DND-41 (cell line): ENCODE data around the gene CCDC78.

ENCODE experiments used
- ATAC-seq: fragments of 200-7000 bp; cut with Tn5 transposase; 3 replicates; pipeline ENCODE4 v1.9.1; 2021; ENCODE audit warnings: low read depth; ENCODE audit not compliant: insufficient read depth
- DNase-seq: peaks from one replicate; pipeline ENCODE4 v3.0.0-alpha.2; 2020
- H2AFZ ChIP-seq: 2 replicates; pipeline ENCODE4 v1.6.0; 2012; ENCODE audit warnings: low read depth, low read length
- H3K27ac ChIP-seq: 2 replicates; pipeline ENCODE4 v1.5.1; 2012; ENCODE audit warnings: low read length, inconsistent platforms
- H3K27me3 ChIP-seq: fragments of 200-600 bp; sonication (generic); 2 replicates; pipeline ENCODE4 v1.6.0; 2012; ENCODE audit warnings: low read length, mild to moderate bottlenecking, inconsistent platforms; ENCODE audit not compliant: insufficient read depth, poor library complexity
- H3K36me3 ChIP-seq: 2 replicates; pipeline ENCODE4 v1.5.1; 2012; ENCODE audit warnings: low read length, inconsistent platforms; ENCODE audit not compliant: insufficient read depth
- H3K4me1 ChIP-seq: 2 replicates; pipeline ENCODE4 v1.5.1; 2012; ENCODE audit warnings: mild to moderate bottlenecking, low read length; ENCODE audit not compliant: insufficient read depth
- H3K4me2 ChIP-seq: 2 replicates; pipeline ENCODE4 v1.6.0; 2012; ENCODE audit warnings: mild to moderate bottlenecking, moderate library complexity, low read length, inconsistent platforms; ENCODE audit not compliant: insufficient read depth
- H3K4me3 ChIP-seq, 2 experiments: fragments of 200-600 bp in 1 of 2; shearing (Covaris generic) in 1 of 2; 2 replicates each; pipeline ENCODE4 v1.5.1; 2012 to 2016; ENCODE audit warnings: inconsistent platforms in 2 of 2, low read length in 2 of 2, mild to moderate bottlenecking in 2 of 2, low read depth in 1 of 2, moderate library complexity in 1 of 2
- H3K79me2 ChIP-seq: 2 replicates; pipeline ENCODE4 v1.6.0; 2012; ENCODE audit warnings: low read length, inconsistent platforms; ENCODE audit not compliant: insufficient read depth
- H3K9ac ChIP-seq: 2 replicates; pipeline ENCODE4 v1.6.0; 2012; ENCODE audit warnings: low read depth, mild to moderate bottlenecking, inconsistent platforms, low read length, moderate library complexity
- H3K9me3 ChIP-seq: 2 replicates; pipeline ENCODE4 v1.5.1; 2012; ENCODE audit warnings: low read length, moderate library complexity, mild to moderate bottlenecking, inconsistent platforms; ENCODE audit not compliant: insufficient read depth, severe bottlenecking
- H4K20me1 ChIP-seq: 2 replicates; pipeline ENCODE4 v1.6.0; 2012; ENCODE audit warnings: low read length; ENCODE audit not compliant: insufficient read depth
- CTCF ChIP-seq: IDR thresholded peaks from 2 replicates; pipeline ENCODE4 v1.5.1; 2012; ENCODE audit warnings: borderline replicate concordance, low read length, moderate library complexity, mild to moderate bottlenecking; ENCODE audit not compliant: poor library complexity, severe bottlenecking; ENCODE audit errors: extremely low read depth
- EZH2 ChIP-seq: IDR thresholded peaks from 3 replicates; pipeline ENCODE4 v1.6.1; 2012; ENCODE audit warnings: borderline replicate concordance, low read depth, mild to moderate bottlenecking, moderate library complexity, low read length, inconsistent platforms; ENCODE audit not compliant: severe bottlenecking

CCDC78 gene

DNA sequence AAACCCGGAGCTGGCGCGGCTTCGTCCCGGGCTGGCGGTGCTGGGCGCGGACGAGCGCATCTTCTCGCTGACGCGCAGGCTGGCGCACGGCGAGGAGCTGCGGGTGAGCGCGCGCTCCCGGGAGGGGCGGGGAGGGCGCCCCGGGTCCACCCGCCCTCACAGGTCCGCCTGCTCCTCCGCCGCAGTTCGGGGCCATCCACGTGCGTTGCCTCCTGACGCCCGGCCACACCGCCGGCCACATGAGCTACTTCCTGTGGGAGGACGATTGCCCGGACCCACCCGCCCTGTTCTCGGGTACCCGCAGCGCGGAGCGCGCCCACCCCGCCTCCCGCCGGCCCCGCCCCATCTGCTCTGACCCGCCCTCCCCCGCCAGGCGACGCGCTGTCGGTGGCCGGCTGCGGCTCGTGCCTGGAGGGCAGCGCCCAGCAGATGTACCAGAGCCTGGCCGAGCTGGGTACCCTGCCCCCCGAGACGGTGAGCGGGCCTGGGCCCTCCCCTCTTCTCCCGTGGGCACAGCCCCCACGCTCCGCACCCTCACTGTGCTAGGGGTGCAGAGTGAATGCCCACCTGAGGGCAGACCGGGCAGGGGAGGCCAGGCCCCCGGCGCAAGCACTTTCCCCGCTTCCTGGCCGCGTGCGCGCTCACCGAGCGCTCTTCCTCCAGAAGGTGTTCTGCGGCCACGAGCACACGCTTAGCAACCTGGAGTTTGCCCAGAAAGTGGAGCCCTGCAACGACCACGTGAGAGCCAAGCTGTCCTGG is 2.1 kb upstream of the CCDC78 start:
- peaks cover 14% of the 10 kb centered on the region for H3K4me1 ChIP-seq
- no peak overlapping the region for H3K27ac ChIP-seq

GRCh38 chr16:727291-727977 is 1.2 kb upstream of the CCDC78 start:
- no peaks in the 10 kb centered on the region for H3K79me2 ChIP-seq
- H3K4me2 ChIP-seq, result peak overlapping the region; percentile 93
- H3K36me3 ChIP-seq, result peaks cover 20% of the 10 kb centered on the region
- peak overlapping the region; percentile 45; the same call in 1 of the 2 replicates for H3K27ac ChIP-seq
- H3K9me3 ChIP-seq, result no peaks in the 10 kb centered on the region
- no peak for DNase-seq
- peaks cover 14% of the 10 kb centered on the region for H3K4me1 ChIP-seq
- no peak for TF ChIP-seq CTCF
- no peak for TF ChIP-seq EZH2
- H3K4me3 ChIP-seq, result peak overlapping the region; percentile 27 to 72; a peak in 3 of 4 replicates
- peak overlapping the region; percentile 66 for H2AFZ ChIP-seq
- H3K27me3 ChIP-seq, result no peaks in the 10 kb centered on the region
- H3K9ac ChIP-seq, result peak overlapping the region; percentile 65
- peaks cover 24% of the 10 kb centered on the region for H4K20me1 ChIP-seq
- ATAC-seq, result no peak

More for the DNA sequence above, 2.1 kb upstream of the CCDC78 start:
- Histone ChIP-seq H3K36me3 (peaks cover 29% of the 10 kb centered on the region), H3K4me3 (no peak overlapping the region), H4K20me1 (peaks cover 27% of the 10 kb centered on the region), H3K4me2 (peak overlapping the region; percentile 93; the same call in 1 of the 2 replicates), H3K9me3 (no peaks in the 10 kb centered on the region), H2AFZ (no peak overlapping the region), H3K27me3 (no peaks in the 10 kb centered on the region), H3K79me2 (no peaks in the 10 kb centered on the region), H3K9ac (no peak overlapping the region)
- no peak for TF ChIP-seq EZH2
- no peak for TF ChIP-seq CTCF
- ATAC-seq (no peak), DNase-seq (no peak)

GRCh38 chr16:726188-726437 is 130 bp downstream of the CCDC78 start:
- H3K79me2 ChIP-seq, result no peaks in the 10 kb centered on the region
- DNase-seq (no peak), ATAC-seq (no peak)
- no peaks in the 10 kb centered on the region for H3K27me3 ChIP-seq
- TF ChIP-seq CTCF (no peak), EZH2 (no peak)
- peak overlapping the region in 1 of 2 experiments; percentile 72; a peak in 1 of 4 replicates for H3K4me3 ChIP-seq
- H3K9me3 ChIP-seq, result no peaks in the 10 kb centered on the region
- no peak overlapping the region; the same call in 1 of the 2 replicates for H3K9ac ChIP-seq
- peak overlapping the region; percentile 93 for H3K4me2 ChIP-seq
- peaks cover 26% of the 10 kb centered on the region for H3K4me1 ChIP-seq
- peaks cover 7% of the 10 kb centered on the region for H3K36me3 ChIP-seq
- peaks cover 35% of the 10 kb centered on the region for H4K20me1 ChIP-seq
- no peak overlapping the region for H2AFZ ChIP-seq
- no peak overlapping the region for H3K27ac ChIP-seq
